Left kidney (tissue), 8 donors: Measurements from ENCODE around the gene WDFY4. TPM values are rescaled to one million over a fixed set of nuclear protein-coding genes. Genes with fewer than 3 reads are reported as not detected.
"Not testable (repeated sequence)": the region's sequence is repeated elsewhere in the genome, so short reads cannot be mapped to it uniquely, and the experiment has no call there.

ENCODE experiments used
- DNase-seq: peaks from one replicate; pipeline ENCODE4 v3.0.0-alpha.2; 2013
- long read RNA-seq, 8 donors: transcript quantifications; one replicate each; lab custom pipeline, GENCODE V29; 2026
- polyA plus RNA-seq: library from polyadenylated mRNA; unstranded; fragments of 120-200 nt; gene quantifications from one replicate; pipeline ENCODE4 v1.2.1, GENCODE V29; 2013; ENCODE audit not compliant: insufficient read length

Gene WDFY4, protein sequence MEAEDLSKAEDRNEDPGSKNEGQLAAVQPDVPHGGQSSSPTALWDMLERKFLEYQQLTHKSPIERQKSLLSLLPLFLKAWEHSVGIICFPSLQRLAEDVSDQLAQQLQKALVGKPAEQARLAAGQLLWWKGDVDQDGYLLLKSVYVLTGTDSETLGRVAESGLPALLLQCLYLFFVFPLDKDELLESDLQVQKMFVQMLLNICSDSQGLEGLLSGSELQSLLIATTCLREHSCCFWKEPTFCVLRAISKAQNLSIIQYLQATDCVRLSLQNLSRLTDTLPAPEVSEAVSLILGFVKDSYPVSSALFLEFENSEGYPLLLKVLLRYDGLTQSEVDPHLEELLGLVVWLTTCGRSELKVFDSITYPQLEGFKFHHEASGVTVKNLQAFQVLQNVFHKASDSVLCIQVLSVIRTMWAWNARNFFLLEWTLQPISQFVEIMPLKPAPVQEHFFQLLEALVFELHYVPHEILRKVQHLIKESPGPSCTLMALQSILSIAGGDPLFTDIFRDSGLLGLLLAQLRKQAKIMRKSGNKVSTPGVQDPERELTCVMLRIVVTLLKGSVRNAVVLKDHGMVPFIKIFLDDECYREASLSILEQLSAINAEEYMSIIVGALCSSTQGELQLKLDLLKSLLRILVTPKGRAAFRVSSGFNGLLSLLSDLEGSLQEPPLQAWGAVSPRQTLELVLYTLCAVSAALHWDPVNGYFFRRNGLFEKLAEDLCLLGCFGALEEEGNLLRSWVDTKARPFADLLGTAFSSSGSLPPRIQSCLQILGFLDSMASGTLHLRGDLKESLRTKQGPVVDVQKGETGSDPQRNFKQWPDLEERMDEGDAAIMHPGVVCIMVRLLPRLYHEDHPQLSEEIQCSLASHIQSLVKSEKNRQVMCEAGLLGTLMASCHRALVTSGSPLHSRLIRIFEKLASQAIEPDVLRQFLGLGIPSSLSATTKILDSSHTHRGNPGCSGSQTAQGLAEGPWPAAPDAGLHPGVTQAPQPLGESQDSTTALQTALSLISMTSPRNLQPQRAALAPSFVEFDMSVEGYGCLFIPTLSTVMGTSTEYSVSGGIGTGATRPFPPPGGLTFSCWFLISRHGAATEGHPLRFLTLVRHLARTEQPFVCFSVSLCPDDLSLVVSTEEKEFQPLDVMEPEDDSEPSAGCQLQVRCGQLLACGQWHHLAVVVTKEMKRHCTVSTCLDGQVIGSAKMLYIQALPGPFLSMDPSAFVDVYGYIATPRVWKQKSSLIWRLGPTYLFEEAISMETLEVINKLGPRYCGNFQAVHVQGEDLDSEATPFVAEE (N-terminal part only)
- 2.1 TPM for polyA plus RNA-seq
- long read RNA-seq, donor 1 = 0 reads
- long read RNA-seq, donor 2 = 0 reads
- long read RNA-seq, donor 3 = 0 reads
- long read RNA-seq, donor 4 = 0 reads
- long read RNA-seq, donor 5 = 0 reads
- long read RNA-seq, donor 6 = 0 reads
- long read RNA-seq, donor 7, partial matches to known transcripts = 0 of 1 reads
- long read RNA-seq, donor 7, other reads (novel, unspliced or antisense) = 0 of 1 reads
- long read RNA-seq, donor 8 = 0 reads

GRCh38 chr10:48684792-48685623, at the start of gene WDFY4:
Gene WDFY4, plus strand, starts transcription at chr10:48684873. Its CDS starts 24,860 bp downstream, at chr10:48709733.
- DNase-seq = no peak

DNA sequence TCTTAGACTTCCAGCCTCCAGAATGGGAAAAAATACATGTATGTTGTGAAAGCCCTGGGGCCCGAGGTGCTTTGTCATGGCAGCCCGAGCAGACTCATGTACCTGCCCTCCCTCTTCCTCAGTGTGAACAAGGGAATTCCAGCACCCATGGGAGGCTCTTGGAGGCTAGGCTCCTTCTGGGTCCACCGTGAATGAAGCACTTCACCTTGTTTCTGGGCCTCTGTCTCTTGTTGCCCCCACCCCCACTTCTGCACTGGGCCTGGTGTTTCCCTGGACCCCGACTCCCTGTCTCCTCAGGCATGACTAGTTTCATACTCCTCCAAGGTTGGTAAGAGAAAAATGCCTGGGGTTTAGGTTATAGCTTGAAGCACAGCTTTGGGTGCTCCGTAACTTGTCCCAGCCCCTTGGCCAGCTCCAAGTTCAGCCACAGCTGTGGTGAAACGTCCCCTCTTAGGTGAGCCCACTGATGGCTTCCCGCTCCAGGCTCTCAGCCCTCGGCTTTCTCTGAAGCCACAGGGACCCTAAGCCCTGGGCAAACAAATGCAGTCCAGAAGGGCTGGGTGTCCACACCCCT, 49.6 kb upstream of the WDFY4 start:
- no peak for DNase-seq

- DNase-seq = no peak
These were observed 48.4 kb upstream of the WDFY4 start for GRCh38 chr10:48636231-48636630.

GRCh38 chr10:48636901-48637300, 47.8 kb upstream of the WDFY4 start:
- no peak for DNase-seq

GRCh38 chr10:48638158-48638557, 46.5 kb upstream of the WDFY4 start:
- no peak for DNase-seq

DNA sequence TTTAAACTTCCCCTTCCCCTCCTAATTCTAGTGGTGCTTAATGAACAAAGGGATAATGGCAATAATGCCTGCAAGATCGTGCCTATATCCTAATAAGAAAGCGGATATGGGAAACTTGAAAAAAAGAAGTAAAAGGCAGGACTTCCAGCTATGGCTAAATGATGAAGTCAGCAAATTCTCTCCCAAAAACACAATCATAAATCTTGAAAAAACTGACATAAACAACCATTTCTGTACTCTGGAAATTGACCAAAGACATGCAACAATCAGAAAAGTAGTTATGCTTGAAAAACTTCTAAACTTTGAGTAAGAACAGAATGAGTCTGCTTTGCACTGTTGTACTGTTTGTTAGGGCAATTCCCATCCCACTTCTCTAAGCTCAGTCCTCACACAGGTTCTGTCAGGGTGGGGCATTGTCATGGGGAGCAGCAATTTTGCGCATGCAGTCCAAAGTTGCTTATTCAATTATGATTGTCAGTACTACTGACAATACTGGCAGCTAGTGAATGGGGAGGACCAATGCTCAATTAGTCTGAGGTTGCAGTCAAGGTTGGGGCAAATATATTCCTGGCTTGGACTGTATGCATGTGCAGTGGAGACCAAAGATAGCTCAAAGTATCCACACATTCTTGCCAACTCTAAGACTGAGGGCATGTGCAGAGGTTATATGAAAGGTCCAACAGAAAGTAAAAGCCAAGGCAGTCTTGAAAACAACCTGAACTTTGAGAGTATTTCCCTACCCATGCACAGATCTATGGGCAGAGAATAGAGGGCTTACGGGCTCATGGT, 45.7 kb upstream of the WDFY4 start:
- no peak for DNase-seq

- no peak for DNase-seq
These were observed 45.0 kb upstream of the WDFY4 start for GRCh38 chr10:48639632-48640031.

GRCh38 chr10:48640326-48640725, 44.3 kb upstream of the WDFY4 start:
- DNase-seq = no peak

DNA sequence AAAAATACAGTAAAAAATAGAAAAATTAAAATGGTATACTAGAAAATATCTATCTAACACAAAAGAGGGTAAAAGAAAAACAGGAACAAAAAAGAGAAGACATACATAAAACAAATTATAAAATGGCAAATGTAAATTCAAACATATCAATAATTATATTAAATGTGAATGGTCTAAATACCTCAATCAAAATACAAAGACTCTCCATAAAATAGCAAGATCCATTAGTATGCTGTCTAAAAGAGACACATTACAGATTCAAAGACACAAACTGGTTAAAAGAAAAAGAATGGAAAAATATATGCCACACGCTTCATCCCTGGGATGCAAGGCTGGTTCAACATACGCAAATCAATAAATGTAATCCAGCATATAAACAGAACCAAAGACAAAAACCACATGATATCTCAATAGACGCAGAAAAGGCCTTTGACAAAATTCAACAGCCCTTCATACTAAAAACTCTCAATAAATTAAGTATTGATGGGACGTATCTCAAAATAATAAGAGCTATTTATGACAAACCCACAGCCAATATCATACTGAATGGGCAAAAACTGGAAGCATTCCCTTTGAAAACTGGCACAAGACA, 43.5 kb upstream of the WDFY4 start:
- not testable (repeated sequence) for DNase-seq

DNA sequence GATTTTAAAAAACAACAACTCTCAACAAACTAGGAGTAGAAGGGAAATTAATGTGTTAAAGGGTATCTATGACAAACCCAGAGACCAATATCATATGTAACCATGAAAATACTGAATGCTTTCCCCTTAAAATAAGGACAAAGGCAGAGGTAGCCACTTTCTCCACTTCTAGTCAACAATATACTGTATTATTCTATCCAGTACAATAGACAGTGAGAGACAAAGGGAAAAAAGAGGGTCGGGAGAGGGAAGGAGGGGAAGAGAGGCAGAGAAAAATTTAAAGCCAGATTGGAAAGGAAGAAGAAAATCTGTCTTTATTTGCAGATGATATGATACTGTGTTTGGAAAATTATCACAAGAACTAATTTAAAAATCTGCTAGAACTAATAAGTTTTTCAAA, 39.1 kb upstream of the WDFY4 start:
- DNase-seq = no peak

GRCh38 chr10:48647073-48647472, 37.6 kb upstream of the WDFY4 start:
- DNase-seq = not testable (repeated sequence)

- DNase-seq = no peak
These were observed 36.3 kb upstream of the WDFY4 start for GRCh38 chr10:48648172-48648942.

GRCh38 chr10:48649349-48649944, 35.2 kb upstream of the WDFY4 start:
- DNase-seq = no peak

- DNase-seq = no peak
These were observed 33.4 kb upstream of the WDFY4 start for GRCh38 chr10:48651293-48651692.

DNA sequence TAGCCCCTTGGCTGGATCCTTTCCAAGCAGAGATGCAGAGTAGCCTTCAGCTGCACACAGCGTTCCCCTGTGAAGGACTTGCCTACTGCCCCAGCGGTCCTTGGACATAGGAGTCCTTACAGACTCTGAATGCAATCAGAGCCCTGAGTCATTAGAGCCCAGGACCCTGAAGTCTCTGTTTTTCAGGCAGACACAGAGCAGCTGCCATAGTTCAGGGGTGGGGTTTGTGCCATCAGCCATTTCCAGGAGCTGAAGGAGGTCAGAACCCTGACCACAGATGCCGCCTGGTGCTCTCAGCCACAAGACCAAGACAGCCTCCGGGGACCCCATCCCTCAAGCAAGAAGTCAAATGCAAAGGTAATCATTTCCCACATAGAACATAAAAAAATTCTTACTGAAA, 32.8 kb upstream of the WDFY4 start:
- DNase-seq = no peak

DNA sequence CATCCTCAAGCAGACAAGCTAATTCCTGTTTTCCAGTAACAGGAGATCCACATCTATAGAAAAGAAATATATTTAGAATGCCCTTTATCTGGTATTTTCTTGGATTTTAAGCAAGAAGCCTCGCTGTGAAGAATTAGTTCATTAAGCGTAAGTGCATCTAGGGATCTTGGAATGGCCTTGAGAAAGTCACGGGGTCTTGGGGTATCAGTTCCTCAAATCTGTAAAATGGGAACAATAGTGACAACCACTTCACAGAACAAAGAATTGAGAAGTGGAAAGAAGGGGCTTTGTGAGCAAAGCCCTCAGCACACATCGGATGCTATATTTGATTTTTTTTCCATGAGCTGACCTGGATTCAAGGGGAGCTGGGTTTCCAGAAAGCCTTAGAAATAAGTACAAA, 32.3 kb upstream of the WDFY4 start:
- no peak for DNase-seq

- DNase-seq = no peak
These were observed 31.3 kb upstream of the WDFY4 start for GRCh38 chr10:48653347-48653746.
